Mesenchymal stem cell (in vitro differentiated cells and primary cell): ENCODE results near the gene FHOD1.

Experiments used
- DNase-seq: peaks from one replicate; pipeline ENCODE4 v3.0.0-alpha.2; 2013
- H2AFZ ChIP-seq: one replicate; pipeline ENCODE4 v1.6.1; 2013; ENCODE audit warnings: low read depth, mild to moderate bottlenecking, control low read depth, inconsistent platforms, low read length, moderate library complexity
- H2AK5ac ChIP-seq: 2 replicates; pipeline ENCODE4 v1.6.1; 2013; ENCODE audit warnings: low read length, moderate library complexity, mild to moderate bottlenecking, inconsistent platforms; ENCODE audit not compliant: severe bottlenecking
- H2BK120ac ChIP-seq: one replicate; pipeline ENCODE4 v1.6.1; 2013; ENCODE audit warnings: low read depth, mild to moderate bottlenecking, inconsistent platforms, low read length, moderate library complexity
- H2BK12ac ChIP-seq, 2 experiments: one replicate each; pipeline ENCODE4 v1.6.1; 2013; ENCODE audit warnings: inconsistent platforms in 2 of 2, low read length in 2 of 2, mild to moderate bottlenecking in 2 of 2, moderate library complexity in 2 of 2, control low read depth in 1 of 2
- H2BK15ac ChIP-seq: one replicate; pipeline ENCODE4 v1.6.1; 2013; ENCODE audit warnings: mild to moderate bottlenecking, low read depth, inconsistent platforms; ENCODE audit not compliant: poor library complexity, severe bottlenecking
- H2BK5ac ChIP-seq: 2 replicates; pipeline ENCODE4 v1.6.1; 2013; ENCODE audit warnings: low read depth, mild to moderate bottlenecking, low read length, control low read depth, inconsistent platforms; ENCODE audit not compliant: poor library complexity, severe bottlenecking
- H3K14ac ChIP-seq, 2 experiments: one replicate each; pipeline ENCODE4 v1.6.1; 2013; ENCODE audit warnings: inconsistent platforms in 2 of 2, low read length in 2 of 2, control low read depth in 1 of 2, mild to moderate bottlenecking in 1 of 2, moderate library complexity in 1 of 2
- H3K18ac ChIP-seq, 2 experiments: one replicate each; pipeline ENCODE4 v1.6.1; 2013; ENCODE audit warnings: inconsistent platforms in 2 of 2, low read length in 2 of 2, control low read depth in 1 of 2, low read depth in 1 of 2, mild to moderate bottlenecking in 1 of 2
- H3K23ac ChIP-seq, 2 experiments: one replicate each; pipeline ENCODE4 v1.6.1; 2013; ENCODE audit warnings: inconsistent platforms in 2 of 2, low read length in 2 of 2, mild to moderate bottlenecking in 2 of 2, moderate library complexity in 2 of 2, control low read depth in 1 of 2
- H3K27ac ChIP-seq: 2 replicates; pipeline ENCODE4 v1.5.1; 2013; ENCODE audit warnings: mild to moderate bottlenecking, moderate library complexity, low read length, control low read depth, inconsistent platforms; ENCODE audit not compliant: poor library complexity, severe bottlenecking
- H3K27me3 ChIP-seq, 2 experiments: 2 replicates each; pipeline versions ENCODE4 v1.6.1 to v1.7.0; 2013; ENCODE audit warnings: low read length in 2 of 2, mild to moderate bottlenecking in 2 of 2, moderate library complexity in 2 of 2, control low read depth in 1 of 2, inconsistent platforms in 1 of 2; ENCODE audit not compliant: control insufficient read depth in 1 of 2, insufficient read depth in 1 of 2
- H3K36me3 ChIP-seq, 2 experiments: 2 replicates each; pipeline versions ENCODE4 v1.6.1 to v1.7.0; 2013; ENCODE audit warnings: low read length in 2 of 2, control low read depth in 1 of 2, inconsistent platforms in 1 of 2, low read depth in 1 of 2, mild to moderate bottlenecking in 1 of 2; ENCODE audit not compliant: insufficient read depth in 2 of 2, control insufficient read depth in 1 of 2
- H3K4ac ChIP-seq, 2 experiments: one replicate each; pipeline ENCODE4 v1.6.1; 2013; ENCODE audit warnings: inconsistent platforms in 2 of 2, low read length in 2 of 2, mild to moderate bottlenecking in 2 of 2, moderate library complexity in 2 of 2, control low read depth in 1 of 2, low read depth in 1 of 2
- H3K4me1 ChIP-seq: 2 replicates; pipeline ENCODE4 v1.6.1; 2013; ENCODE audit warnings: low read depth, low read length, control low read depth; ENCODE audit not compliant: control insufficient read depth, insufficient read depth
- H3K4me2 ChIP-seq: 2 replicates; pipeline ENCODE4 v1.6.1; 2013; ENCODE audit warnings: low read length, mild to moderate bottlenecking, inconsistent platforms; ENCODE audit not compliant: poor library complexity, severe bottlenecking
- H3K4me3 ChIP-seq, 2 experiments: 2 replicates each; pipeline versions ENCODE4 v1.5.1 to v1.7.0; 2013; ENCODE audit warnings: low read length in 2 of 2, mild to moderate bottlenecking in 2 of 2, control low read depth in 1 of 2, low read depth in 1 of 2; ENCODE audit not compliant: insufficient read depth in 1 of 2
- H3K79me1 ChIP-seq: replicated peaks from 2 replicates; pipeline ENCODE4 v1.6.1; 2013; ENCODE audit warnings: mild to moderate bottlenecking, control low read depth, low read length, inconsistent platforms; ENCODE audit not compliant: poor library complexity, severe bottlenecking
- H3K9ac ChIP-seq: 2 replicates; pipeline ENCODE4 v1.7.0; 2013; ENCODE audit warnings: mild to moderate bottlenecking, low read length, moderate library complexity
- H3K9me3 ChIP-seq: 2 replicates; pipeline ENCODE4 v1.7.0; 2013; ENCODE audit warnings: mild to moderate bottlenecking, low read length; ENCODE audit not compliant: control insufficient read depth
- H4K8ac ChIP-seq: one replicate; pipeline ENCODE4 v1.6.1; 2013; ENCODE audit warnings: inconsistent platforms, mild to moderate bottlenecking, low read length, moderate library complexity
- H4K91ac ChIP-seq: one replicate; pipeline ENCODE4 v1.6.1; 2013; ENCODE audit warnings: mild to moderate bottlenecking, low read length, inconsistent platforms
- WGBS: methylation state at CpG from one replicate; pipeline ENCODE4 v1.1.7; 2013; ENCODE audit warnings: mixed read lengths; 5-methylcytosine and 5-hydroxymethylcytosine counted together

Gene FHOD1

GRCh38 chr16:67198238-67198734 is 49.0 kb downstream of the FHOD1 start:
- H4K8ac ChIP-seq: peak overlapping the region; percentile 39
- H3K79me1 ChIP-seq: peaks cover 37% of the 10 kb centered on the region
- no peak overlapping the region for H2BK120ac ChIP-seq
- H2BK5ac ChIP-seq: no peak overlapping the region
- no peak overlapping the region for H2AK5ac ChIP-seq
- peak; percentile 43 for DNase-seq
- H3K18ac ChIP-seq: no peak overlapping the region
- H2BK15ac ChIP-seq: no peak overlapping the region
- WGBS: 94% methylated on average over 10 of the region's 12 CpGs
- no peak overlapping the region for H3K4me2 ChIP-seq
- H3K23ac ChIP-seq: no peak overlapping the region
- peaks cover 58 to 96% of the 10 kb centered on the region in 2 experiments for H3K36me3 ChIP-seq
- peaks cover 22% of the 10 kb centered on the region for H3K4me1 ChIP-seq
- H3K9me3 ChIP-seq: no peaks in the 10 kb centered on the region
- peak overlapping the region; percentile 25 for H3K9ac ChIP-seq
- H3K14ac ChIP-seq: no peak overlapping the region
- no peak overlapping the region for H3K4me3 ChIP-seq
- H3K4ac ChIP-seq: peak overlapping the region in 1 of 2 experiments; percentile 41
- H4K91ac ChIP-seq: peak overlapping the region; percentile 18
- no peak overlapping the region for H2BK12ac ChIP-seq
- H3K27me3 ChIP-seq: no peaks in the 10 kb centered on the region
- no peak overlapping the region for H2AFZ ChIP-seq
- no peak overlapping the region for H3K27ac ChIP-seq

- H3K27me3 ChIP-seq: no peaks in the 10 kb centered on the region
- no peak overlapping the region for H2AFZ ChIP-seq
- DNase-seq: no peak
- no peak overlapping the region for H3K23ac ChIP-seq
- no peak overlapping the region for H3K27ac ChIP-seq
- no peaks in the 10 kb centered on the region for H3K9me3 ChIP-seq
- H3K14ac ChIP-seq: no peak overlapping the region
- no peak overlapping the region for H2BK12ac ChIP-seq
- no peak overlapping the region for H2BK15ac ChIP-seq
- no peak overlapping the region for H3K4me3 ChIP-seq
- WGBS: 91% methylated on average over 6 of the region's 6 CpGs
- H3K9ac ChIP-seq: peak overlapping the region; percentile 25
- H2BK120ac ChIP-seq: no peak overlapping the region
- no peak overlapping the region for H3K4ac ChIP-seq
- no peak overlapping the region for H2BK5ac ChIP-seq
- H3K36me3 ChIP-seq: peaks cover 59 to 92% of the 10 kb centered on the region in 2 experiments
- peaks cover 37% of the 10 kb centered on the region for H3K79me1 ChIP-seq
- H3K4me1 ChIP-seq: peaks cover 28% of the 10 kb centered on the region
- no peak overlapping the region for H3K4me2 ChIP-seq
- H4K8ac ChIP-seq: no peak overlapping the region
- no peak overlapping the region for H2AK5ac ChIP-seq
- H3K18ac ChIP-seq: no peak overlapping the region
- H4K91ac ChIP-seq: no peak overlapping the region
Measured at GRCh38 chr16:67197704-67198103, 49.6 kb downstream of the FHOD1 start.

DNA sequence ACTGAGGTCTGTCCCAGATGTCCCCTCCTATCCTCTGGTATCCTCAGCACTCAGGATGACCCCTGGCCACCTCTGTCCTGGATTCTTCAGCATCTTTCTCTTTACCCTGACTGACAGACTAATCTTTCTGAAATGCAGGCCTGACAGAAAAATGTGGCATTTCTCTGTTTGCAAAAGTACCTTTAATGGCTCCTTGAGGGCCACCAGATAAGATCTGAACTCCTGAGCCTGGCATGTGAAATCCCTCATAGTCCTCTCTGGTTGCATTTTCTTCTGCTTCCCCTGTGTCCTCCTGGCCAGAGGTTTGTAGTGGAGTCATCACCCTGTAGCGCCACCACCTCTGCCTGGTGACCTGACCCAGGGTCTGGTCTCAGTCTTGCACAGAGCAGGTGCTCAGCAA is 50.4 kb downstream of the FHOD1 start:
- no peak overlapping the region for H3K23ac ChIP-seq
- H3K9ac ChIP-seq: no peak overlapping the region
- H2BK15ac ChIP-seq: no peak overlapping the region
- WGBS: 100% methylated on average over 1 of the region's 1 CpG
- H3K4me1 ChIP-seq: peaks cover 28% of the 10 kb centered on the region
- no peak overlapping the region for H4K91ac ChIP-seq
- H2BK120ac ChIP-seq: no peak overlapping the region
- H3K9me3 ChIP-seq: no peaks in the 10 kb centered on the region
- no peak overlapping the region for H3K18ac ChIP-seq
- H3K4me2 ChIP-seq: no peak overlapping the region
- H2BK5ac ChIP-seq: no peak overlapping the region
- H3K14ac ChIP-seq: no peak overlapping the region
- H3K27ac ChIP-seq: no peak overlapping the region
- no peaks in the 10 kb centered on the region for H3K27me3 ChIP-seq
- H3K36me3 ChIP-seq: peaks cover 59 to 84% of the 10 kb centered on the region in 2 experiments
- no peak overlapping the region for H3K4ac ChIP-seq
- no peak overlapping the region for H3K4me3 ChIP-seq
- peaks cover 37% of the 10 kb centered on the region for H3K79me1 ChIP-seq
- DNase-seq: no peak
- H2BK12ac ChIP-seq: no peak overlapping the region
- H2AFZ ChIP-seq: no peak overlapping the region
- H4K8ac ChIP-seq: no peak overlapping the region
- no peak overlapping the region for H2AK5ac ChIP-seq

DNA sequence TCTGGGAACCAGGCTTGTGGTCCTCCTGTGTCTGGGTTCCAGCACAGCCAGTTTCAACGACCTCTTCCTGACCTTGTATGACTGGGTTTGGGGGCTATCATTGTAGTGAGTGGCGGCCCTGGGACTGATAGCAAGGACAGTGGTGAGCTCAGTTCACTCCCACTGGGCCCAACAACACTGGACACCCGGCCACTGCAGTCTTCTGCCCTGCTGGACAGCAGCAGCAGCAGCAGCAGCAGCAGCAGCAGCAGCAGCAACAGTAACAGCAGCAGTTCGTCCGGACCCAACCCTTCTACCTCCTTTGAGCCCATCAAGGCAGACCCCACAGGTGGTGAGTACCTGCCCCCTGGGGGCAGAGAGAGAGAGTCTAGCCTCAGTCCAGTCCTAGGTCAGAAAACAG is 51.6 kb downstream of the FHOD1 start:
- Histone ChIP-seq H3K79me1 (peaks cover 35% of the 10 kb centered on the region), H4K91ac (no peak overlapping the region), H2BK12ac (no peak overlapping the region), H2BK5ac (no peak overlapping the region), H3K4ac (no peak overlapping the region), H3K18ac (no peak overlapping the region), H3K4me2 (no peak overlapping the region), H3K9ac (no peak overlapping the region), H2AK5ac (no peak overlapping the region), H3K27me3 (no peaks in the 10 kb centered on the region), H3K14ac (no peak overlapping the region), H2BK15ac (no peak overlapping the region), H2BK120ac (no peak overlapping the region), H3K4me3 (no peak overlapping the region), H4K8ac (no peak overlapping the region), H3K23ac (no peak overlapping the region), H3K27ac (no peak overlapping the region), H3K4me1 (peaks cover 31% of the 10 kb centered on the region), H2AFZ (no peak overlapping the region), H3K36me3 (peaks cover 56 to 74% of the 10 kb centered on the region in 2 experiments), H3K9me3 (no peaks in the 10 kb centered on the region)
- 86% methylated on average over 5 of the region's 5 CpGs for WGBS
- no peak for DNase-seq
